Activated T-helper 1 cell treated with anti-CD3 and anti-CD28 coated beads, Interleukin-2, amount 50 U/mL, for 16 hours (primary cell): ENCODE results near the gene TUBD1.
"Not testable (repeated sequence)": the region's sequence is repeated elsewhere in the genome, so short reads cannot be mapped to it uniquely, and the experiment has no call there.

ENCODE experiments used
- DNase-seq, 2 donors: peaks; one replicate each; pipeline ENCODE4 v3.0.0-alpha.2; 2020; ENCODE audit warnings: low read depth in 1 of 2, low spot score in 1 of 2

The TUBD1 gene

GRCh38 chr17:59892924-59893675 is at the start of gene TUBD1, which contains the start of gene RPS6KB1:
TSS of gene TUBD1 (minus strand) at chr17:59892943. CDS start at chr17:59891002, 1,941 bp downstream.
TSS of gene RPS6KB1 (plus strand) at chr17:59893121. CDS start at chr17:59893185, 64 bp downstream.
- peak; percentile 94 to 95 for DNase-seq

GRCh38 chr17:59941131-59941530 is 48.4 kb upstream of the TUBD1 start:
- no peak for DNase-seq

GRCh38 chr17:59940697-59941096 is 48.0 kb upstream of the TUBD1 start:
- DNase-seq = not testable (repeated sequence)

GRCh38 chr17:59933317-59933716 is 40.6 kb upstream of the TUBD1 start:
- not testable (repeated sequence) for DNase-seq

GRCh38 chr17:59930768-59931167 is 38.0 kb upstream of the TUBD1 start:
- DNase-seq = not testable (repeated sequence)

GRCh38 chr17:59930121-59930520 is 37.4 kb upstream of the TUBD1 start:
- DNase-seq = not testable (repeated sequence)

- not testable (repeated sequence) for DNase-seq
These were observed 27.9 kb upstream of the TUBD1 start for GRCh38 chr17:59920637-59921036.

- DNase-seq = no peak
These were observed 23.7 kb upstream of the TUBD1 start for GRCh38 chr17:59916446-59916845.

- DNase-seq = no peak
These were observed 21.6 kb upstream of the TUBD1 start for GRCh38 chr17:59914274-59914854.

GRCh38 chr17:59907467-59907866 is 14.7 kb upstream of the TUBD1 start:
- DNase-seq = no peak

GRCh38 chr17:59903455-59903854 is 10.7 kb upstream of the TUBD1 start:
- no peak for DNase-seq

- no peak for DNase-seq
These were observed 8.9 kb upstream of the TUBD1 start for GRCh38 chr17:59901604-59902003.

- DNase-seq = no peak
These were observed 6.4 kb upstream of the TUBD1 start for GRCh38 chr17:59899099-59899498.

GRCh38 chr17:59897090-59897489 is 4.3 kb upstream of the TUBD1 start:
- no peak for DNase-seq

GRCh38 chr17:59893676-59894100 is 945 bp upstream of the TUBD1 start:
- DNase-seq = peak in 1 of 2 donors; percentile 6

- DNase-seq = no peak
These were observed 356 bp downstream of the TUBD1 start for GRCh38 chr17:59892251-59892923.

GRCh38 chr17:59890720-59891119 is 2.0 kb downstream of the TUBD1 start:
- DNase-seq = no peak

- DNase-seq = no peak
These were observed 4.5 kb downstream of the TUBD1 start for GRCh38 chr17:59888145-59888750.

GRCh38 chr17:59884861-59885260 is 7.9 kb downstream of the TUBD1 start:
- no peak for DNase-seq

- DNase-seq = no peak
These were observed 14.1 kb downstream of the TUBD1 start for GRCh38 chr17:59878624-59879023.

GRCh38 chr17:59877965-59878364 is 14.8 kb downstream of the TUBD1 start:
- DNase-seq = no peak

- no peak for DNase-seq
These were observed 16.6 kb downstream of the TUBD1 start for GRCh38 chr17:59876107-59876506.
